Lower leg skin (tissue), 4 donors: ENCODE data around the gene GTF3C4. TPM values are rescaled to one million over a fixed set of nuclear protein-coding genes. Genes with fewer than 3 reads are reported as not detected.

Experiments
- DNase-seq, 2 donors: peaks; one replicate each; pipeline ENCODE4 v3.0.0-alpha.2; 2019; ENCODE audit warnings: low spot score in 2 of 2
- H3K4me3 ChIP-seq: fragments of 200-600 bp; sonication (generic); 2 replicates; pipeline ENCODE4 v1.5.1; 2017; ENCODE audit warnings: mild to moderate bottlenecking, low read depth; ENCODE audit not compliant: poor library complexity, severe bottlenecking
- CTCF ChIP-seq, 3 donors: fragments of 450-650 bp; IDR thresholded peaks; one replicate each; pipeline ENCODE4 v1.5.1; 2016; ENCODE audit warnings: antibody characterized with exemption in 3 of 3, mild to moderate bottlenecking in 3 of 3, moderate library complexity in 2 of 3
- POLR2A ChIP-seq, 2 donors: fragments of 450-650 bp; IDR thresholded peaks; one replicate each; pipeline ENCODE4 v1.6.1; 2016 to 2017; ENCODE audit warnings: antibody characterized with exemption in 2 of 2, mild to moderate bottlenecking in 1 of 2, moderate library complexity in 1 of 2
- WGBS, 2 donors: methylation state at CpG; one replicate each; pipeline ENCODE4 v1.1.5; 2018; 5-methylcytosine and 5-hydroxymethylcytosine counted together
- intact Hi-C: fragments of 100-400 bp; cut with DNase I; formaldehyde crosslinking; loops from one replicate; pipeline ENCODE4 v1.15.0; 2023; ENCODE audit warnings: low total_unique reads
- total RNA-seq, 4 donors: library from RNA; depleted of rRNA; stranded (reverse); fragments of >200 nt; gene quantifications; one replicate each; pipeline ENCODE4 v1.1.0, GENCODE V29; 2016

Gene GTF3C4
- total RNA-seq, 4 donors from 2014 or later, result 18.7 to 23.4 (median 20.5) TPM

GRCh38 chr9:132663851-132664250 is 6.4 kb upstream of the GTF3C4 start:
- intact Hi-C loops, result no loop called here

DNA sequence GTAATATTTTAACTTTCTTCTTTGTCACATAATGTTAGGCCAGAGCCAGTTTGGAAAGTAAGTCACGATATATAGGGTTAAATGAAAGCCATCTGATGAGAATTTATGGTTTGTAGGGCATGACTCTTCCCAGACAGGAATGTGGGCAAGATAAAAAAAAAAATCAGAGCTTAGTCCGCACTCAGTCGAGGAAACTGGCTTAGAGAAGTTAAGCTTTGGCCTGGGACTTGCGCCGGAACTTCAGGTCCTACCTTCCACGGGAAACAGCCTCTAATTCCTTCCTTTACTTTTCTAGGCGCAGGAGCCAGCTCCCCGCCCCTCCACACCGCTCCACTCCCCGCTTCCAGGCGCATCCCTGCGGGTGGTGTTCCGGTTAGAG is 956 bp upstream of the GTF3C4 start:
- TF ChIP-seq CTCF (IDR thresholded peaks at IDR 0.05) (no peak), POLR2A (IDR thresholded peaks at IDR 0.05) (no peak)
- peak overlapping the region; percentile 86 for H3K4me3 ChIP-seq
- WGBS, 2 donors, result 0 to 1% methylated on average over 13 of the region's 13 CpGs
- DNase-seq, result no peak
- intact Hi-C loops, result no loop called here

More at GRCh38 chr9:132663851-132664250, 6.4 kb upstream of the GTF3C4 start:
- TF ChIP-seq POLR2A (IDR thresholded peaks at IDR 0.05), result no peak
- TF ChIP-seq CTCF (IDR thresholded peaks at IDR 0.05), result no peak
- WGBS, 2 donors, result 93% methylated on average over 2 of the region's 2 CpGs
- no peak overlapping the region for H3K4me3 ChIP-seq
- no peak for DNase-seq

DNA sequence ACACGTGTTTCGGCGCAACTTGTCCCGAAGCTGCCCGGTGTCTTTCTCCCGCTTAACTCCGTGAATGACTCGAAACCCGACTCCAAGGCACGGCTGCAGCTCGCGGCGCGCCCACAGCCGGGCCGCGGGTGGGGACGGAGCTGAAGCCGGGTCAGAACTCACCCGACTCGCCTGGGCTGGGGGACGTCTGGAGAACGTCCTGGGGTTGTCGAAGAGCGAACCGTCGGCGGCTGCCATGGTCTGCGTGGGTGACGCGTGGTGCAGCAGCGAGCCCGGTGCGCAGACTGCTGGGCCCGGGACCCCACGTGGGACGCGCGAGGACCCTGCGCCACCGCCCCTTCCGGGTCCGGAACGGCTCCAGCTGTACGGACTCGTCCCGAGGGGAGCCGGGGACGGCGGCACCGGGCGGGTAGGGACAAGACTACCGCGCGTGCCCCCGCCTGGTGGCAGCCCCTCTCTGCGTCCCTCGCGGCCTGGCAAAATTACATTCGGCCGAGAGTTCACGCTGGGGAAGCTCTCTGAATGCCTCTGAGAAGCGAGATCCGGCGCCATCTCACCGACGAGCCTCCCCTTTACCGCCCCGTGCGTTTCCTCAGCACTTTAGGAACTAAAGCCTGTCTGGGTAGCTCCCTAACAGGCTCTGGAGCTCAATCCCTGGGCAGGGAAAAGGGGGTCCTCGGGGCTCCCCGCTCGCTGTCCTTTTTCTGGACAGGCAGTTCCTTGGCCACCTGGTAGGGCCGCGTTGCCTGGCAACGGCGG is 387 bp upstream of the GTF3C4 start, which contains the start of gene DDX31:
Gene DDX31, minus strand, starts transcription at position 286 of the 759 bp plus-strand sequence. Its CDS starts 49 bp downstream, at position 237.
- peak; percentile 76 to 96 for DNase-seq
- H3K4me3 ChIP-seq, result peak within 1 kb of the TSS; percentile 86
- TF ChIP-seq CTCF (IDR thresholded peaks at IDR 0.05), result no peak
- TF ChIP-seq POLR2A (IDR thresholded peaks at IDR 0.05), result no peak
- intact Hi-C loops, result no loop called here
- 0 to 1% methylated on average over 25 to 58 of the region's 77 CpGs for WGBS, 2 donors

DNA sequence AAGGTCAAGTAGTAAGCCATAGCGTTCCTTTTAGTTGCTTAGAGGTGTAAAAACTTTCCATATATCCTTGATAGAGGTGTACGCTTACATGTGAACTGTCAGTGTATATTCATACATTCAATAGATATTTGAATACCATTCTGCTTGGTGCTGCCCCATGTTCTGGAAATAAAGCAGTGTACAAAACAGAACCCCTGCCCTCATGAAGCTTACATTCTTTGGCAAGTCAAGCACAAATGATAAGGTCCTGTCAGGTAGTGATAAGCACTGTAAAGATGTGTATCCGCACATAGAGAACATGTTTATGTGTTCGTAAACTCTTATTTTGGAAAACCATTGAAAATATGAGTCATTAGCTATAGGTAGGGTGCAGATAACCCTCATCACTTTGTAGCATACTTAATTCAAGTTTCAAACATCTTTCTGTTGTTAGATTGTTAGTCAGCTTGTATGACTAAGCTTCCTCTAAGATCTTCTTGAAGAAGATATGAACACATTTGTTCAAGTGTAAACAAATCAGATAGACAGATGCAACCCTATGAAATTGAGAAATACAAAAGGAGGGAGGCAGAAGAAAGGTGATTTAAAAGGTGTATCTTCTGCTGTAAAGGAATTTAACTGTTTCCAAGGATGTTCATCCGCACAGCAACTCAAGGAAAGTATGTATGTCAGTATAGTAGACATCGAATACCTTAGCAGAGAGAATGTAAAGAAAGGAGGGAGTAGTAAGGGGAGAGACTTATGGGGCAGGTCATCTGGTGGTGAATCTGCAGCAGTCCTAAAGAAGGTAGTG is 1.6 kb downstream of the GTF3C4 start:
- intact Hi-C loops, result no loop called here
- 76 to 77% methylated on average over 6 of the region's 6 CpGs for WGBS, 2 donors
- TF ChIP-seq POLR2A (IDR thresholded peaks at IDR 0.05), result no peak
- no peak for TF ChIP-seq CTCF (IDR thresholded peaks at IDR 0.05)
- no peak overlapping the region for H3K4me3 ChIP-seq
- DNase-seq, result no peak

- TF ChIP-seq POLR2A (IDR thresholded peaks at IDR 0.05) (no peak), CTCF (IDR thresholded peaks at IDR 0.05) (no peak)
- 15 to 20% methylated on average over 5 of the region's 5 CpGs for WGBS, 2 donors
- DNase-seq, result no peak
- intact Hi-C loops, result no loop called here
- H3K4me3 ChIP-seq, result no peak overlapping the region
Measured at GRCh38 chr9:132672413-132672690, 2.1 kb downstream of the GTF3C4 start.
